HG03135 (cell line): ENCODE results near the gene SP9.

Experiments used
- ATAC-seq: cut with Tn5 transposase; IDR thresholded peaks from one replicate; pipeline ENCODE4 v1.9.1; 2021; ENCODE audit warnings: mild to moderate bottlenecking, moderate library complexity; ENCODE audit not compliant: unreplicated experiment

The SP9 gene

GRCh38 chr2:174333372-174334277 is 1.1 kb upstream of the SP9 start:
- ATAC-seq = no peak

GRCh38 chr2:174334278-174334715 is 457 bp upstream of the SP9 start:
- ATAC-seq = no peak

- no peak for ATAC-seq
Measured at GRCh38 chr2:174335254-174335987, 667 bp downstream of the SP9 start.

GRCh38 chr2:174335988-174336500 is 1.3 kb downstream of the SP9 start:
- ATAC-seq = no peak

- ATAC-seq = no peak
Measured at GRCh38 chr2:174336501-174337336, 2.0 kb downstream of the SP9 start.

- no peak for ATAC-seq
Measured at GRCh38 chr2:174337337-174338146, 2.8 kb downstream of the SP9 start.

GRCh38 chr2:174338147-174338605 is 3.4 kb downstream of the SP9 start:
- ATAC-seq = no peak

GRCh38 chr2:174338671-174339560 is 4.2 kb downstream of the SP9 start:
- no peak for ATAC-seq

- ATAC-seq = no peak
Measured at GRCh38 chr2:174339561-174340399, 5.0 kb downstream of the SP9 start.

- ATAC-seq = no peak
Measured at GRCh38 chr2:174340400-174341292, 5.9 kb downstream of the SP9 start.

GRCh38 chr2:174341293-174341994 is 6.7 kb downstream of the SP9 start:
- peak; percentile 61 for ATAC-seq

GRCh38 chr2:174341995-174342685 is 7.4 kb downstream of the SP9 start:
- no peak for ATAC-seq

GRCh38 chr2:174342686-174343342 is 8.1 kb downstream of the SP9 start:
- ATAC-seq = no peak

- ATAC-seq = no peak
Measured at GRCh38 chr2:174343343-174343622, 8.5 kb downstream of the SP9 start.

- ATAC-seq = no peak
Measured at GRCh38 chr2:174343623-174344455, 9.1 kb downstream of the SP9 start.
